HCT116 (cell line): Measurements from ENCODE around the gene RYR3. TPM values are rescaled to one million over a fixed set of nuclear protein-coding genes. Genes with fewer than 3 reads are reported as not detected.

Experiments
- ATAC-seq: fragments of 200-7000 bp; cut with Tn5 transposase; 2 replicates; pipeline ENCODE4 v1.9.1; 2020; ENCODE audit warnings: mild to moderate bottlenecking, moderate library complexity
- BruUV-seq: library from RNA; stranded (reverse); fragments of 400-500 nt; replicated peaks from 2 replicates; lab custom pipeline; 2021; lab: Mats Ljungman, UMichigan
- CTCF ChIA-PET: fragments of 300-600 bp; sonication (Branson Sonifier 250); formaldehyde crosslinking; loops from one replicate; lab custom pipeline; 2021; ENCODE audit warnings: antibody characterized with exemption; lab: Charles Lee
- POLR2A ChIA-PET: fragments of 300-600, 350-600 bp; sonication (Branson Sonifier 250); formaldehyde crosslinking; loops from one replicate; lab custom pipeline; 2021; ENCODE audit warnings: antibody characterized with exemption; lab: Charles Lee
- RAD21 ChIA-PET, 2 experiments: fragments of 300-600 bp; sonication (Branson Sonifier 250); formaldehyde crosslinking; loops; one replicate each; lab custom pipeline; 2023; ENCODE audit warnings: low total read pairs in 2 of 2; ENCODE audit not compliant: uncharacterized antibody in 2 of 2, unreplicated experiment in 2 of 2, low non-redundant PET in 1 of 2; lab: Charles Lee
- DNase-seq: peaks from one replicate; pipeline ENCODE4 v3.0.0-alpha.2; 2010; ENCODE audit warnings: low read depth, low spot score
- H2AFZ ChIP-seq: fragments of 200-600 bp; shearing (Covaris generic), sonication (generic); 2 replicates; pipeline ENCODE4 v1.6.1; 2017; ENCODE audit warnings: low read depth, mixed run types, mixed read lengths, antibody characterized with exemption, low read length; ENCODE audit not compliant: poor library complexity, severe bottlenecking
- H3K27ac ChIP-seq: 2 replicates; pipeline ENCODE4 v1.5.1; 2012; ENCODE audit warnings: low read depth, low read length
- H3K27me3 ChIP-seq: fragments of 200-600 bp; sonication (generic); 2 replicates; pipeline ENCODE4 v1.6.1; 2016; ENCODE audit warnings: mixed run types, low read length, mixed read lengths; ENCODE audit not compliant: insufficient read depth
- H3K36me3 ChIP-seq, 2 experiments: fragments of 200-500 bp in 1 of 2; fragments of 200-600 bp in 1 of 2; sonication (Bioruptor generic) in 1 of 2; sonication (generic) in 1 of 2; 2 replicates each; pipeline versions ENCODE4 v1.5.1 to v1.6.1; 2014 to 2016; ENCODE audit warnings: low read length in 2 of 2, inconsistent platforms in 1 of 2, mixed read lengths in 1 of 2, mixed run types in 1 of 2; ENCODE audit not compliant: insufficient read depth in 2 of 2, control insufficient read depth in 1 of 2
- H3K4me1 ChIP-seq, 2 experiments: fragments of 200-600 bp in 1 of 2; sonication (generic) in 1 of 2; 2 replicates each; pipeline versions ENCODE4 v1.5.1 to v1.6.1; 2012 to 2017; ENCODE audit warnings: low read length in 2 of 2, inconsistent platforms in 1 of 2, mild to moderate bottlenecking in 1 of 2, mixed read lengths in 1 of 2, mixed run types in 1 of 2, moderate library complexity in 1 of 2; ENCODE audit not compliant: insufficient read depth in 2 of 2, control insufficient read depth in 1 of 2
- H3K4me2 ChIP-seq: fragments of 200-600 bp; sonication (generic); 2 replicates; pipeline ENCODE4 v1.6.1; 2017; ENCODE audit warnings: mixed run types, low read length, mixed read lengths
- H3K4me3 ChIP-seq, 2 experiments: fragments of 200-600 bp in 1 of 2; sonication (generic) in 1 of 2; replicated peaks in 1 of 2; 2 replicates each; pipeline ENCODE4 v1.5.1; 2011 to 2016; ENCODE audit warnings: low read length in 2 of 2, control low read depth in 1 of 2, low read depth in 1 of 2, mild to moderate bottlenecking in 1 of 2, mixed read lengths in 1 of 2, mixed run types in 1 of 2
- H3K79me2 ChIP-seq: fragments of 200-600 bp; sonication (generic); 2 replicates; pipeline ENCODE4 v1.6.1; 2017; ENCODE audit warnings: mild to moderate bottlenecking, mixed run types, low read length, moderate library complexity, mixed read lengths; ENCODE audit not compliant: insufficient read depth
- H3K9ac ChIP-seq: fragments of 200-600 bp; sonication (generic); 2 replicates; pipeline ENCODE4 v1.6.1; 2016; ENCODE audit warnings: low read length, mixed read lengths
- H3K9me2 ChIP-seq: fragments of 200-600 bp; sonication (generic), shearing (Covaris generic); 2 replicates; pipeline ENCODE4 v1.6.1; 2017; ENCODE audit warnings: mixed run types, mild to moderate bottlenecking, moderate library complexity; ENCODE audit not compliant: insufficient read depth
- H3K9me3 ChIP-seq, 2 experiments: fragments of 200-500 bp in 1 of 2; fragments of 200-600 bp in 1 of 2; sonication (Bioruptor generic) in 1 of 2; sonication (generic) in 1 of 2; 2 replicates each; pipeline ENCODE4 v1.6.1; 2014 to 2017; ENCODE audit warnings: low read length in 2 of 2, mixed read lengths in 2 of 2, inconsistent platforms in 1 of 2, low read depth in 1 of 2, mild to moderate bottlenecking in 1 of 2, mixed run types in 1 of 2, moderate library complexity in 1 of 2; ENCODE audit not compliant: control insufficient read depth in 1 of 2, insufficient read depth in 1 of 2
- H4K20me1 ChIP-seq: fragments of 200-600 bp; sonication (generic), shearing (Covaris generic); 2 replicates; pipeline ENCODE4 v1.6.1; 2017; ENCODE audit warnings: mixed run types, mild to moderate bottlenecking, moderate library complexity; ENCODE audit not compliant: insufficient read depth
- CBX3 ChIP-seq: IDR thresholded peaks from 2 replicates; pipeline ENCODE4 v1.6.1; 2012; ENCODE audit warnings: low read depth
- CEBPB ChIP-seq: IDR thresholded peaks from 2 replicates; pipeline ENCODE4 v1.6.1; 2012; ENCODE audit warnings: low read depth
- EGR1 ChIP-seq: IDR thresholded peaks from 2 replicates; pipeline ENCODE4 v1.6.1; 2012; ENCODE audit warnings: low read depth
- EZH2phosphoT487 ChIP-seq: fragments of 200-600 bp; IDR thresholded peaks from 2 replicates; pipeline ENCODE4 v1.6.1; 2018; ENCODE audit warnings: antibody characterized with exemption, borderline replicate concordance
- FOSL1 ChIP-seq: IDR thresholded peaks from 2 replicates; pipeline ENCODE4 v1.6.1; 2012; ENCODE audit warnings: low read depth
- JUND ChIP-seq: IDR thresholded peaks from 2 replicates; pipeline ENCODE4 v1.6.1; 2012
- POLR2A ChIP-seq: IDR thresholded peaks from 2 replicates; pipeline ENCODE4 v1.7.0; 2011; ENCODE audit warnings: borderline replicate concordance; ENCODE audit not compliant: insufficient read depth, insufficient read length; ENCODE audit errors: extremely low read depth
- POLR2AphosphoS5 ChIP-seq: IDR thresholded peaks from 2 replicates; pipeline ENCODE4 v1.6.1; 2011; ENCODE audit warnings: mild to moderate bottlenecking, low read depth, low read length, moderate library complexity
- RAD21 ChIP-seq: IDR thresholded peaks from 2 replicates; pipeline ENCODE4 v1.6.1; 2012; ENCODE audit warnings: low read depth, mild to moderate bottlenecking
- SIN3A ChIP-seq: IDR thresholded peaks from 2 replicates; pipeline ENCODE4 v1.6.1; 2012; ENCODE audit warnings: low read depth
- SRF ChIP-seq: IDR thresholded peaks from 2 replicates; pipeline ENCODE4 v1.6.1; 2012; ENCODE audit warnings: low read depth
- intact Hi-C: fragments of 100-400 bp; cut with micrococcal nuclease; formaldehyde crosslinking; loops from 2 replicates; pipeline ENCODE4 v1.10.0; 2022
- total RNA-seq: library from RNA; stranded (reverse); gene quantifications from one replicate; pipeline ENCODE4 v1.2.1, GENCODE V29; 2021; ENCODE audit not compliant: unreplicated experiment
- TF ChIP-seq, protein P1 (sequence below): IDR thresholded peaks from 2 replicates; pipeline ENCODE4 v1.6.1; 2012
- TF ChIP-seq, protein P2 (sequence below), 3 experiments: fragments of 200-600 bp in 1 of 3; sonication (generic) in 1 of 3; IDR thresholded peaks in 2 of 3; conservative IDR thresholded peaks in 1 of 3; 2 replicates each; pipeline ENCODE4 v1.5.1; 2012 to 2017; ENCODE audit warnings: low read depth in 2 of 3, low read length in 2 of 3, antibody characterized with exemption in 1 of 3, borderline replicate concordance in 1 of 3, control low read depth in 1 of 3, mild to moderate bottlenecking in 1 of 3, mixed read lengths in 1 of 3, mixed run types in 1 of 3, moderate library complexity in 1 of 3; ENCODE audit not compliant: insufficient read depth in 1 of 3

The RYR3 gene
- total RNA-seq, 1 experiment from 2014 or later: not detected

- ATAC-seq: no peak
- Histone ChIP-seq H3K9me2 (no peaks in the 10 kb centered on the region), H3K36me3 (no peaks in the 10 kb centered on the region), H3K27ac (no peak overlapping the region), H3K9me3 (no peaks in the 10 kb centered on the region), H3K27me3 (peaks cover 68% of the 10 kb centered on the region), H3K4me2 (no peak overlapping the region), H4K20me1 (no peaks in the 10 kb centered on the region), H3K4me1 (no peaks in the 10 kb centered on the region), H3K4me3 (no peak overlapping the region), H2AFZ (no peak overlapping the region), H3K79me2 (no peaks in the 10 kb centered on the region), H3K9ac (no peak overlapping the region)
- CTCF ChIA-PET: no interaction called here
- BruUV-seq: no TSS peak
- TF ChIP-seq, protein P1, sequence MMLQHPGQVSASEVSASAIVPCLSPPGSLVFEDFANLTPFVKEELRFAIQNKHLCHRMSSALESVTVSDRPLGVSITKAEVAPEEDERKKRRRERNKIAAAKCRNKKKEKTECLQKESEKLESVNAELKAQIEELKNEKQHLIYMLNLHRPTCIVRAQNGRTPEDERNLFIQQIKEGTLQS: no peak
- TF ChIP-seq POLR2AphosphoS5 (no peak), JUND (no peak), RAD21 (no peak), EGR1 (no peak), CEBPB (no peak)
- POLR2A ChIA-PET: no interaction called here
- intact Hi-C loops: no loop called here
- RAD21 ChIA-PET: no interaction called here
- no peak for DNase-seq
Observed at GRCh38 chr15:33662014-33662413, 351.2 kb downstream of the RYR3 start.

- Histone ChIP-seq H4K20me1 (no peaks in the 10 kb centered on the region), H3K4me3 (no peak overlapping the region), H3K4me2 (no peak overlapping the region), H3K27me3 (peaks cover 62% of the 10 kb centered on the region), H3K36me3 (no peaks in the 10 kb centered on the region), H3K79me2 (no peaks in the 10 kb centered on the region), H2AFZ (no peak overlapping the region), H3K9ac (no peak overlapping the region), H3K27ac (no peak overlapping the region), H3K4me1 (no peaks in the 10 kb centered on the region), H3K9me2 (no peaks in the 10 kb centered on the region), H3K9me3 (no peaks in the 10 kb centered on the region)
- intact Hi-C loops: no loop called here
- ChIA-PET CTCF (no interaction called here), RAD21 (no interaction called here), POLR2A (no interaction called here)
- ATAC-seq: no peak
- no peak for DNase-seq
- BruUV-seq: no TSS peak
- TF ChIP-seq SIN3A (no peak), POLR2A (no peak), CBX3 (no peak), SRF (no peak), FOSL1 (no peak), EZH2phosphoT487 (no peak)
- TF ChIP-seq, protein P1: no peak
- TF ChIP-seq, protein P2, sequence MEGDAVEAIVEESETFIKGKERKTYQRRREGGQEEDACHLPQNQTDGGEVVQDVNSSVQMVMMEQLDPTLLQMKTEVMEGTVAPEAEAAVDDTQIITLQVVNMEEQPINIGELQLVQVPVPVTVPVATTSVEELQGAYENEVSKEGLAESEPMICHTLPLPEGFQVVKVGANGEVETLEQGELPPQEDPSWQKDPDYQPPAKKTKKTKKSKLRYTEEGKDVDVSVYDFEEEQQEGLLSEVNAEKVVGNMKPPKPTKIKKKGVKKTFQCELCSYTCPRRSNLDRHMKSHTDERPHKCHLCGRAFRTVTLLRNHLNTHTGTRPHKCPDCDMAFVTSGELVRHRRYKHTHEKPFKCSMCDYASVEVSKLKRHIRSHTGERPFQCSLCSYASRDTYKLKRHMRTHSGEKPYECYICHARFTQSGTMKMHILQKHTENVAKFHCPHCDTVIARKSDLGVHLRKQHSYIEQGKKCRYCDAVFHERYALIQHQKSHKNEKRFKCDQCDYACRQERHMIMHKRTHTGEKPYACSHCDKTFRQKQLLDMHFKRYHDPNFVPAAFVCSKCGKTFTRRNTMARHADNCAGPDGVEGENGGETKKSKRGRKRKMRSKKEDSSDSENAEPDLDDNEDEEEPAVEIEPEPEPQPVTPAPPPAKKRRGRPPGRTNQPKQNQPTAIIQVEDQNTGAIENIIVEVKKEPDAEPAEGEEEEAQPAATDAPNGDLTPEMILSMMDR (IDR thresholded peaks at IDR 0.05 in 2 of 3, conservative IDR thresholded peaks at IDR 0.05 in 1 of 3; ENCODE audit: borderline replicate concordance in 1 of 3, insufficient read depth in 1 of 3, low read depth in 2 of 3, low read length in 2 of 3): no peak
Observed at GRCh38 chr15:33664947-33665346, 354.2 kb downstream of the RYR3 start.
